GM19239 (cell line): ENCODE results near the gene LRMDA.

Source experiments
- DNase-seq: peaks from one replicate; pipeline ENCODE4 v3.0.0; 2011; ENCODE audit warnings: low spot score; ENCODE audit not compliant: insufficient read length
- FAIRE-seq: peaks from 2 replicates; lab custom pipeline; 2011; peaks lifted over from hg19 to GRCh38; lab: Jason Lieb, UNC

LRMDA gene

DNA sequence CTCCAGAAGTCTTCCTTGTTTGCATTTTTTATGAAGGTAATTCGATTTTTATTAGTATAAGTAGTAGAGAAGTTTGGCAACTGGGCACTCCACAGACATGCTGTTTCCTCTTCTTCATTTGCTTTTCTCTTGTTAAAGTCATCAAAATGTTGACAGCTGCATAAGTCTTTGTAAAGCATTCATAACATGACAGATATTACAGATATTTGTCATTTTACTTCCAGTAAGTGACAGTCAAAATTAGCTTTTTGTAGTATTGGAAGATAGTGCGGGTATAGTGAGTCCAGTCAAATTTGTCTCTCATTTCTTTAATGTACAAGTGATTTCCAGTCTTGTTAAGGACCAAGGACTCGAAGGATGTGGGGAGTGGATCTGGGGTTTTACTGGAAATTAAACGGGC is 247.1 kb downstream of the LRMDA start:
- FAIRE-seq (no peak), DNase-seq (no peak)

DNA sequence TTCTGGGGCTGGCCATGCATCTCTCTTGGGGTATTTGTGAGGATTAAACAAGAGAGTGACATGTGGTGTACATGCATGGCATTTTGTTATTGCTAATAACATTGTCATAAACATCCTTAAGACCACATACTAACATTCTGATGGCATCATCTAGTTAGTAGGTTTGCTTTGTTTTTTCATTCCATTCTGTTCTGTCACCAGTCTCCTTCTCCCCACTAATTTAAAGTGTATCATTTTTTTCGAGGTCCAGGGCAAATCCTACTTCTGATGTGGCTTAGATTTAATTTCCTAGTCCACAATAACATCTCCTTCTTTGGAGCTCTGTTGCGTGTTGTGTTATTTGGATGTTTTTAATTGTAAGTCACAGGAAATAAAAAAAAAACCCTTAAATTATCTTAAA is 248.1 kb downstream of the LRMDA start:
- DNase-seq (no peak), FAIRE-seq (no peak)

DNA sequence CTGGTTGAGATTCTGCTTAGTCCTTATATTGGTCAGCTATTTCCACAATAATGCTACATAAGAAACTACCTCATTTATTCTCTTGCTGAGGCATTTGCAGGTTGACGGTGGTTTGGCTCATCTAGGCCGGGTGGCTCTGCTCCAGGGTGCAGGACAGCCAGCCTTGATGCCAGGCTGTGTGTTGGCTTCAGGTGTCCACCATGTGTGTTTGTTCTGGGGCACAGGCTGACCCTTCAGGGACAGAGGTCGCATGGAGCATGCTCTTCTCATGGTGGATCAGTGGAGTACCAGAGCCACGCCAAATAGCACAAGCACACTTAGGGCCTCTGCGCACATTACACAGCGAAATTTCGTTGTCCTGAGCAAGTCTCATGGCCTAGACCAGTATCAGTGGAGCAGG is 249.9 kb downstream of the LRMDA start:
- no peak for DNase-seq

DNA sequence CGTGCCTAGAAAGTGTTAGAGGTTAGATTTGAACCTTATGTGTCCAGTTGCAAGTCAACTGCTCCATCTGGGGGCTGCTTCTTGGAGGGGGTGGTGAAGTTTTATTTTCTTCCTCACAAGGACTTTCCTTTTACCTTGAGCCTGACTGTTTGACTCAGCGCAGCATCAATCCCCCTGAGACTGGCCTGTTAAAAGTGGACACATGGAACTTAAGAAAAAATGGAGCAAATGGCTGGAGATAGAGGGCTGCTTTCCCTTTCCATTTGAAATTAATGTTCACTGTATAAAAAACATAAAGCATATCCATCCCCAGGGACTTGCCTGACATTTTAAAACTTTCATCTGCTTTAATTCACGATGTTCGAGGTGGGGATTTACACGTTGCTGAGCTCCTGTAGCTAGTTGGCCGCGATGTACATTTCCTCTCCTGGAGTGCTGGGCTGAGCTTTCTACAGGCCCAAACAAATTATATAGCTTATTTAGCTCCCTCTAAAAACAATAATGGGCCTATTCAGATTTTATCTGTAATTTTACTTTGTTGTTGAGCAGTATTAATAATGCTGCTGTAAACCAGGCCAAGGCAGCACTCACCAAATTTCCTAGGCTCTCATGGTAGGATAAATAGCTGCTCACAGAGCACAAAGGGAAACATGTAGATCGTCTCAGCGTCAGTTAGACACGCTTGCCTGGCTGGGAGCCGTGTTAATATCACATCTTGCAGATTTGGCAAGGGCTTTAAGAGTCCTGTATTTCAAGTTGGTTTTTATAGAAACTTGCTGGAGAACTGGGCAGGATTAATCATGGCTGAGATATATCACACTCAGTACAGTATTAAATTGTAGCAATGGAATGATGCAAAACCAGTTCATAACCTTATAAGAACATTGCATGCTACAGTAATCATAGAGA is 251.5 kb downstream of the LRMDA start:
- FAIRE-seq: no peak
- no peak for DNase-seq

More for the DNA sequence above, 249.9 kb downstream of the LRMDA start:
- no peak for FAIRE-seq

DNA sequence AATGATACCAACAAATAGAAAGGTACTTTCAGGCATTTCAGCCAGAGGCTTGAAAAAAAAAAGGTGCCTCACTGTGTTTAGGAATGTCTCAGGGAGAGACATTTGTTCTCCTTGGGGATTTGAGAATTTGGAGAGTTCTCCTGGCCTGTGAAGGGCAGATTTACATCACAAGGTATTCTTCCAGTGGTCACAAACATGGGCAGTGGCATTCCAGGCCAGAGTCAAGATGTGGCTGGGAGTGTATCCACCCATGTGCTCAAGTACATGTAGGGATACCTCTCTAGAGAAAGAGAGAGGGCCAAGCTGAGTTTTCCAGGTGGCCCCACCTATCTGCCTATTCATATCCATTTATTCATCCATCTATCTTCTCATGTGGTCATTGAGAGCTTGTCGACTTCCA is 253.8 kb downstream of the LRMDA start:
- no peak for FAIRE-seq
- no peak for DNase-seq

DNA sequence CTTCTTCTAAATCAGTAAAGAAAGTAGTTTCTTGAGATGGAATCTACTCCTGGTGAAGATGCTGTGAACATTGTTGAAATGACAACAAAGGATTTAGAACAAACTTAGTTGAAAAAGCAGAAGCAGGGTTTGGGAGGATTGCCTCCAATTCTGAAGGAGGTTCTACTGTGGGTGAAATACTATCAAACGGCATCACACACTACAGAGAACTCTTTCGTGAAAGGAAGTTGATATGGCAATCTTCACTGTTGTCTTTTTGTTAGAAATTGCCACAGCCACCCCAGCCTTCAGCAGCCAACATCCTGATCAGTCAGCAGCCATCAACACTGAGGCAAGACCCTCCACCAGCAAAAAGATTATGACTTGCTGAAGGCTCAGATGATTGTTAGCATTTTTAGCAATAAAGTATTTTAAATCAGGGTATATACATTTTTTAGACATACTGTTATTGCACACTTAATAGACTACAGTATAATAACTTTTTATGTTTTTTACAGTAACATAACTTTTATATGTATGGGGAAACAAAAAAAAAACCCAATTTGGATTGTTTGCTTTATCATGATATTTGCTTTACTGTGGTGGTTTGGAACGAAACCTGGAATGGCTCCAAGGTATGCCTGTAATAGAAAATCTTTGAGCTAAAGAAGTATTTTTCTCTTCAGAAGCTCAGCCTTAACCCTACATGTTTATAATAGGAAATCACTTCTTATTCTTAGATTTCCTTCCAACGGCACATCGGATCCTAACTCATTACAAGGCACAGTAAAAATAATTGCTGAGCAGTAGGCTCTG is 257.3 kb downstream of the LRMDA start:
- FAIRE-seq (no peak), DNase-seq (no peak)

DNA sequence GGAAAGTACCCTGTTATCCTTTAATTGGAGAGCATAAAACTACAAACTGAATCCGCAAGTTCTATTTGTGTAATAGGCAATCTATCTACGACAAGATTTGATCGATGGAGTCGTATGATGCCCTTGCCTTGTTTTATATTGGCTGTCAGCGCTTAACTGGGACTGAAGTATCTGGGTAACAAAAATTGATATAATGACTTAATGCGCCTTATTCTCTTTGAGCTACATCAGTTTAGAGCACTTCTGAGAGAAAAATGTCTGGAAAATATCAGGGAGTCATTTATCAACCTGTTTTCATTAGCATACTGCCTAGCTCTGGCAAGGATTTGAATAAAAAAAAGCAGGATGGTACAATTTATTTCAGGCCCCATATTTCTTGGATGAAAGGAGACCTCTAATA is 262.1 kb downstream of the LRMDA start:
- FAIRE-seq (no peak), DNase-seq (no peak)

DNA sequence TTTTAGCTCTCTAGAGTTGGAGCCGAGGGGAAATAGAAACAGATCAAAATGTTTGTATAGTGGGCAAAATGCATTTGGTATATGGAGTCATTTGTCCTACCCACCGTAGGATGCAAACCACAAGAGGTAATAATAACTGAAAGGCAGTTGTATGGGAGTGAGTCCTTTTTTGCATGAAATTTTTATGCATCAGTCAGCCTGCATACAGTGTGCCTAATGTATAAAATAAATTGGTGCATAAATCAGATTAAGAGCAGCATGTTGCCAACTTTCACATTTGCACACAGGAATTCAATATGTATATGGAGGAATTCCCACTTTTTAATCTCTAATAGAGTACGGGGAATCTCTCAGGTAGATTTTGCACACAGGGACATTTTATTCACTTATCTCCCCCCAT is 262.8 kb downstream of the LRMDA start:
- DNase-seq: no peak
- FAIRE-seq: no peak

DNA sequence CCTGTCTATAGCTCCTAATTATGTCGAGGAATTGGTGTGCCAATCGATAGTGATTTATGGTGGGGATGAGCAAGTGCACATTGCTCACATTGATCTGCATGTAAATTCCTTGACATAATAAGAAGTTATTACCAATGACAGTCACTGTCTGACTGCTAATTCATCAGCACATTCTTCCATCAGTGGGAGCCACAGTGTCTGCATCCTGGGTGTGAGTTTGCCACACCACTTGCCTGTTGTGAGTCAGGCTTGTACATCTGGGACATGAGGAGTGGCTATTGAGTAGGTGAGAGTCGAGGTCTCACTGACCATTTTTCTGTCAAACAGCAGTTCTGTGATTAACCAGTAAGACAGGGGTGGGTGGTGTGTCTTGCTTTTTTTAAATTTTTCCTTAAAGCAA is 263.4 kb downstream of the LRMDA start:
- DNase-seq (no peak), FAIRE-seq (no peak)

DNA sequence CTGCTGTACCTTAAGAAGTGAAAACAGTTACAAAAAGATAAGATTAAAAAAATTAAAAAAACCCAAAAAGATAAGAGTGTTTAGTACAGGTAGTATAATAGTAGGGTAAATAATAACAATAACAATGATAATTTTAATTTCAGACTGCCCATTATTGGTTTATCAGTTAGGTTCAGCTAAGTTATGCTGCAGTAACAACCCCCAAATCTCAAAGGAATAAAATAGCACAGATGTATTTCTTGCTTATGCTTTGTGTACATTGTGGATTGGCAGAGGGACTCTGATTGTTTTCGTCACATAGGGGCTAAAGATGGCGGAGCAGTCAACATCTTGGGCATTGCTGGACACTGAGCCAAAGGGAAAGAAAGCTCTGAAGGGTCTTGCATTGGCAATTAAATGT is 264.6 kb downstream of the LRMDA start:
- DNase-seq (no peak), FAIRE-seq (no peak)

DNA sequence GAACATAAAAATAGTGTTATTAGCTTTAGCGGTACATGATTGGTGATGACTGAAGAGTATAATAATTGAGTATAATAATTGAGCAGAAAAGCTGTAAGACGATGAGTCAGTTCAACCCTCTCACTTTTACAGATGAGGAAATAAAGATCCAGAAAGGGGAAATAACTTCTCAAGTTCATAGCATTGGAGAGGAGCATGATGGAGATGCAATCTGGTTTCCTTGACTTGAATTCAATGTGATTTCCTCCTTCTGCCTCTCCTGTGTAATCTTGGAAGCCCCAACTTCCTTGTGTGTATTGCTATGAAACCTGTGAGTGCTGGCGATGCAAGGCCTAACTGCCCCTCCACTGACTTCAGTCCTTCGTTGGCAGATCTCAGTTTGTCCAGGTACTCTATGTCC is 265.1 kb downstream of the LRMDA start:
- no peak for DNase-seq
- FAIRE-seq: no peak

DNA sequence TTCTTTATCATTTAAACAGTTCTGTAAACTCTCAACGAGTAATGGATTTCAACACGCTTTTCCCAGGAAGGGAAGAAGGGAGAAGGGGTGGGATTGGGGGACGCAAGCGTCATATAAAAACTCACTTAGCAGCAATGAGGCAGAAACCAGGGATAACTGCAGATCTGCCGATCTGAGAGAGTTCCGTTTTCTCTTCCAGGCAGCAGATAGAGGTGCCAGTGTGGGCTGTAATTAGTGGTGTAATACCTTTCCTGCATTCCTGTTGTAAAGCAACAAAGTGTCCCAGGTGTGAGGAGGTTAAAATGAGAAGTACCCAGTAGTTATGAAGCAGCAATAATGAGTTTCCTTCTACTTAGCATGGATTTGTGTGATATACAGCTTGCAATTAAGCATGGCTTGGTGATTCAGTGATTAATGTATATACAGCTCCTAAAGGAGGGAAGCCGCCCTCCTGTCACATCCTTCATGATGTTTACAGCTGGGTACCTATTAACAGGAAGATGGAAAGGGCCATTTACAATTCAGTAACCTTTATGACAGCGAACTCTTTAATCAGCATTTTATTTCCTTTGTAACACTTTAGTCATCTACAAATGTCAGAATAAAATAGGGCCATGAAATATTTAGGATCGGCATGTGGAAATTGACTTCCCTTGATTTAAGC is 271.9 kb downstream of the LRMDA start:
- DNase-seq (no peak), FAIRE-seq (no peak)

DNA sequence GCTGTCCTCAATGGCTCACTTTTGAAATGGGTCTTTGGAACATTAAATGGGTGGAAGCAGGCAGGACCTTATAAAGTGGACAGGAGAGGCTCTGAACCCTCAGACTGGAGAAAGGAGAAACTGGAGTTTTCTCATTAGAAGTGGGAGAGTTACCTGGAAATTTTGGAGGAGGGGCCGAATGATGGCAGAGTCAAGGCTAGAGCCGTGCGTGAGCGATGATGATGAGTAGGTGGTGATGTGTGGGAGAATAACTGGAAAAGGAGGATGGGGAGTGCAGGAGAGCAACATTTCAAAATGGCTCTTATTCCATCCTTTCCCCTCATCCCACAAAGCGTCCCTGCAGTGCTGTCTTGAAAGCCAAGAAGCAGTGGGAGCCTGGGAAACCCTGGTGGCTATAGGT is 274.0 kb downstream of the LRMDA start:
- FAIRE-seq (no peak), DNase-seq (no peak)

DNA sequence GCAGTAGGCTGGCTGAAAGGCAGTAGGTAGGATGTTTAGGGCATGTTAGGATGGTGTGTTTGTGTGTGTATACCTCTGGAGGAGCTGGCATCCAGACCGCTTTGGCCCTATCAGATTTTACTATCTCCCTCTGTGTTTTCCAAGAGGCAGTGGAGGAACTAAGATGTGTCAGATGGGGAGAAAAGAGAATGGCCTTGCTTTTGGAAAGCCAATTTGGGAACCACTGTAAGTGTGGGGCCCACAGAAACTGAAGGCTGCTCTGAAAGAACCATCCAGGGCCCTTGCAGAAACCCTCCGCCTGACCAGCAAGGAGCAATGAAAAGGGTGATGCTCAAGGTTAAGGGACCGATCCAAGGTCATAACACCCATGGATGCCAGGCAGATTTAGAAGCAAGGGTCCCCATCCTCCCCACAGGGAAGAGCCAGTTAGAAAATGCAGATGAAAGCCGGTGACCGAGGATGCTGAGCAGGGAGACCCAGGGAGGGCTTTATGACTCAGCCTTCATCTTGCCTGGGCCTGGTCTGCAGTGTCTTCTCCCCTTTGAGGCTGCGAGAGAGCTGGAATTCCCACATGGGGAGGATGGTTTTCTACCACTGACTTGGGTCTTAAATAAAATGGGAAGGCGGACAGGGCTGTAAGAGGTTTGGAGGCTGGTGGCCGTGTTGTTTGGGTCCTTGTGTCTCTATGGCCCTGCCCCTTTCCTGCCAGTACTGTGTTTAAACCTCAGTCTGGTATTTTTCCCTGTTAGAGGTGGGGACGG is 275.8 kb downstream of the LRMDA start:
- no peak for FAIRE-seq
- no peak for DNase-seq

DNA sequence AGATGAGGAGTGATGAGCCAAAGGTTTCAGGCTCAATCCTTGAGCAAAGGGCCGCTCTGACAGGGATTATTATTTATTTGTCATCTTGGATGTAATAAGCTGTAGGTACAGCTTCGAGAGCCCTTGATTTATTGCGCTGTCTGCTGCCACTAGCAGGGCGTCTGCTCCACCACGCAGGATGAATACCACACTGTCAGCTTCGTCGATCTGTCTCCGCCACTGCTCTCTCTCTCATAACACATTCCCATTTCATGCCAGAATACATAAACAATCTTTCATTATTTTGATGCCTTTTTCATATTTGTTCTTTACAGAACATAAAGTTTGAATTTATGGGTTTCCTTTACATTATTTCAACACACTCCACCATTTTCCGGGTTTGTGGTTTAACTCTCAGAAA is 276.6 kb downstream of the LRMDA start:
- no peak for DNase-seq
- no peak for FAIRE-seq

DNA sequence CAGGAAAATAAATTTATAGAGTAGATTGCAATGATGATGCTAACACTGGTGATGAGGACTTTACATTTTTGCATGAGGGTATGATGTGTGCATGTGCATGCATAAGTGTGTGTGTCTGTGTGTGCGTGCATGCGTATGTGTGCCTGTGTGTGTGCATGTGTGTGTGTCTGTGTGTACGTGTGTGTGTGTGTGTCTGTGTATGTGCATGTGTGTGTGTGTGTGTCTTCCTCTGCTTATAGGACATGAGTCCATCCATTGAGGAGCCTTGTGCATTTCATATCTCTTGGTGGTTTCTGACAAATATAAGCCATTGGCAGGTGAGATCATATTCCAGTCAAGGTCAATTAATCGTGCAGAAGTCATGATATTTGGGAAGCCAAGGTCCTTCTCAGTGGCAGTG is 277.8 kb downstream of the LRMDA start:
- FAIRE-seq: no peak

DNA sequence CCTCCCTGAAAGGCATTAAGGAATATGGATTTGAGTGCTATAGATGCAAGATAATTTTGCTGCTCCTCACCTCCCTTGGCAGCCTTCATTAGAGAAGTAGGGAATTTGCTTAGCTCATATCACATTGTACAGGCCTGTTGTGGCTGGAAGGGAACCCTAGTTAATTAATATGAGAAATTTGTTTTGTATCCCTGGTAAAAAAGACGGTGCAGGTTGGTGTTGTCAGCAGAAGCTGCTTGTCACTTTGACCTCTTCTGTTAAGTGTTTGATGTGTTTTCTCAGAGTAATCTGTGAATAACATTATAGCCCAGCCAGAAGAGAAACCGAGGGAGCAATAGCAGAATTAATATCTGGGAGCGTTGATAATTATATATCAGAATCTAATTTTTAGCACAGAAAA is 278.4 kb downstream of the LRMDA start:
- DNase-seq (no peak), FAIRE-seq (no peak)

More for the DNA sequence above, 277.8 kb downstream of the LRMDA start:
- DNase-seq: no peak

DNA sequence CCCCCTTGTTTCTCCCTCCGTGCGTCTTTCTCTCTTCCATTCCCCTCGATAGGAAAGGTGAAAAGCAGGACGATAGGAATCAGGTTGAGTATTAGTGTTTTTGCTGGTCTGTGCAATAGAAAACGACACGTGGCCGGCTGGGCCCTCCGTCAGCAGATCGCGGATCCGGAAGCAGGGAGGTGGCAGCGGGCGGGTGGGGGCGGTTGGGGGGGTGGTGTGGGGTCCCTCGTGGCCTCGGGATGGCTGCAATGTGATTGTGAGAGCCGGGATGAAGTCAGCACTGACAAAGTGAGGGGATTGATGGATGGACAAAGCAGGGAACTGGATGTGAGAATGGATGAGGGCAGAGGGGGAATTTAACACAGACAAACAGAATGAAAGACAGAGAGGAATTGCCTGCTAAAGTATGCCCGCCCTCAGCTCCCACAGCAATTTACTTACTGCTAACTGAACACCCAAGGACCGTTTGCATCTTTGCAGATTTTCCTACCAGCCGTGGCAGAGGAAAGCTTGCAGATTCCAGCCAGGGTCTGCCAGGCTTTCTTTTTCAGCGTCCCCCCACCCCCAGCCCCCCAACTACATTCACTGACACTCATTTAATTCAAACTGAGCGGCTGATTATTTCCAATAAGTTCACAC is 280.9 kb downstream of the LRMDA start:
- DNase-seq: no peak
- FAIRE-seq: no peak

DNA sequence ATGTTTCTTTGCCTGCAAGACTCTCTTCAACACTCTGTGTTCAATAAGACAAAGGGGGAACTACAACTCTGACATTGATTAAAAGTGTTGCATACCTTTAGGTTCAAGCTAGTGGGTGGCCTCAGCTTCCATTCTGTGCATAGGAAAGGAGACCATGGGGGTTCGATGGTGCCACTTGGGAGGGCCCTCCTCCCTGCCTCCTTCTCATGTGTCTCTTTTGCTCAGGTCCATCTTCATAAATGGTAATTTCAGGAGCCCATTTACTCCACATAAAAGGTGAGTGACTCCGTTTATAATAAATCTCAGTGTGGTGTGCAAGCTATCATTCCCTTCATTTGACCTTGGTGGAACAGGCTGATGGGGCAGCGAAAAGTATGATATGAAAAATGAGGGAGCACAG is 285.1 kb downstream of the LRMDA start:
- DNase-seq (no peak), FAIRE-seq (no peak)
